Heart left ventricle (tissue), 13 donors: ENCODE results near the gene NT5C3B.

Experiments
- POLR2A ChIP-seq, 2 donors: fragments of 450-650 bp; IDR thresholded peaks; one replicate each; pipeline ENCODE4 v1.6.1; 2017; ENCODE audit warnings: antibody characterized with exemption in 2 of 2, mild to moderate bottlenecking in 2 of 2, moderate library complexity in 2 of 2
- TF ChIP-seq, protein P1 (sequence below), 12 donors: fragments of 200-600 bp; sonication (generic) in 4 of 12; IDR thresholded peaks; one replicate each; pipeline versions ENCODE4 v1.5.0 to v1.8.0; 2018 to 2022; ENCODE audit warnings: antibody characterized with exemption in 12 of 12, mild to moderate bottlenecking in 5 of 12
- donor health status: ischemic (EF 13 %, LVEDD 7.1; RV severe dilation, severe dysfunction).
- donor health status: DM: no; HTN: yes; CAD: no.
- donor health status: DM: no; HTN: no; CAD: no.
- donor health status: ischemic (EF 25% LVEDD 6.9; RV normal size, moderate dysfunction).
- donor health status: ischemic (EF 25% LVEDD 5.7; RV mildly dilated, moderate dysfunction).
- donor health status: ischemic (EF 35%, LVEDD 5.7; RV mildly dilated, moderate dysfunction).
- donor health status: nonischemic (EF 11% LVEDD 7.7; RV severe dilation, severe dysfunction).
- donor health status: DM: yes; HTN: yes; CAD: no.
- donor health status: PGD.
- donor health status: ischemic (EF 29% LVEDD 5.4; RV normal size, mild dysfunction).
- donor health status: nonischemic (EF 23%, LVEDD 6.1; RV moderate dilation, normal function).

DNA sequence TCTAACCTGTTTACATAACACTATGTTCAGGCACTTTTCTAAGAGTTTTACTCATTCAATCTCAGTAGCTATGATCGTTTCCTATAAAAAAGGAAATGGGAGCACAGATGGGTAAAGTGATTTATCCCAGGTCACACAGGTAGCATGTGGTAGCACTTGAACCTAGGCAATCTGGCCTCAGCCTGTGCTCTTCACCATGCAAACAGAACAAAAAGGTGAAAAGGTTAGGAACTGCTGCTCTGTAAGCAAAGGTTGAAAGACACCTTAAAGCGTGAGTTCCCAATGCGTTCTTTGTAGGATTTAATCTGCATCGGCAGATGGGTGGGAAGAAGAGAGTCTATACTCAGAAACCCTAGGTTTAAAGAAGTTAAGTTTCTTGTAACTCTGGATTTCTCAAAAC is 44.1 kb upstream of the NT5C3B start:
- TF ChIP-seq, protein P1, sequence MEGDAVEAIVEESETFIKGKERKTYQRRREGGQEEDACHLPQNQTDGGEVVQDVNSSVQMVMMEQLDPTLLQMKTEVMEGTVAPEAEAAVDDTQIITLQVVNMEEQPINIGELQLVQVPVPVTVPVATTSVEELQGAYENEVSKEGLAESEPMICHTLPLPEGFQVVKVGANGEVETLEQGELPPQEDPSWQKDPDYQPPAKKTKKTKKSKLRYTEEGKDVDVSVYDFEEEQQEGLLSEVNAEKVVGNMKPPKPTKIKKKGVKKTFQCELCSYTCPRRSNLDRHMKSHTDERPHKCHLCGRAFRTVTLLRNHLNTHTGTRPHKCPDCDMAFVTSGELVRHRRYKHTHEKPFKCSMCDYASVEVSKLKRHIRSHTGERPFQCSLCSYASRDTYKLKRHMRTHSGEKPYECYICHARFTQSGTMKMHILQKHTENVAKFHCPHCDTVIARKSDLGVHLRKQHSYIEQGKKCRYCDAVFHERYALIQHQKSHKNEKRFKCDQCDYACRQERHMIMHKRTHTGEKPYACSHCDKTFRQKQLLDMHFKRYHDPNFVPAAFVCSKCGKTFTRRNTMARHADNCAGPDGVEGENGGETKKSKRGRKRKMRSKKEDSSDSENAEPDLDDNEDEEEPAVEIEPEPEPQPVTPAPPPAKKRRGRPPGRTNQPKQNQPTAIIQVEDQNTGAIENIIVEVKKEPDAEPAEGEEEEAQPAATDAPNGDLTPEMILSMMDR (IDR thresholded peaks at IDR 0.05), result no peak
- TF ChIP-seq POLR2A (IDR thresholded peaks at IDR 0.05), result no peak
